HEK293T (cell line): ENCODE data around the gene POLR3H.

Experiments used
- ARNT ChIP-seq: fragments of 450-650 bp; IDR thresholded peaks from 2 replicates; pipeline ENCODE4 v1.6.1; 2017; ENCODE audit warnings: mild to moderate bottlenecking
- BHLHE40 ChIP-seq: fragments of 450-650 bp; IDR thresholded peaks from 2 replicates; pipeline ENCODE4 v1.6.1; 2016; ENCODE audit warnings: mild to moderate bottlenecking, moderate library complexity, borderline replicate concordance
- CTBP1 ChIP-seq: fragments of 450-650 bp; IDR thresholded peaks from 2 replicates; pipeline ENCODE4 v1.6.1; 2016; ENCODE audit warnings: borderline replicate concordance
- FOXA1 ChIP-seq: fragments of 450-650 bp; IDR thresholded peaks from 2 replicates; pipeline ENCODE4 v1.6.1; 2016; ENCODE audit warnings: mild to moderate bottlenecking
- FOXM1 ChIP-seq: fragments of 450-650 bp; IDR thresholded peaks from 2 replicates; pipeline ENCODE4 v1.6.1; 2017; ENCODE audit warnings: mild to moderate bottlenecking, borderline replicate concordance
- HDGF ChIP-seq: fragments of 450-650 bp; IDR thresholded peaks from 2 replicates; pipeline ENCODE4 v1.6.1; 2017; ENCODE audit warnings: antibody characterized with exemption, borderline replicate concordance
- NFRKB ChIP-seq: fragments of 450-650 bp; IDR thresholded peaks from 2 replicates; pipeline ENCODE4 v1.6.1; 2016; ENCODE audit warnings: mild to moderate bottlenecking, moderate library complexity
- SP1 ChIP-seq: fragments of 450-650 bp; IDR thresholded peaks from 2 replicates; pipeline ENCODE4 v1.6.1; 2017
- SUZ12 ChIP-seq: fragments of 450-650 bp; IDR thresholded peaks from 2 replicates; pipeline ENCODE4 v1.6.1; 2016; ENCODE audit warnings: mild to moderate bottlenecking
- TARDBP ChIP-seq: fragments of 450-650 bp; IDR thresholded peaks from 2 replicates; pipeline ENCODE4 v1.6.1; 2016

GRCh38 chr22:41532908-41533825, 11.1 kb downstream of the POLR3H start:
- TF ChIP-seq FOXA1 (no peak), SUZ12 (no peak), TARDBP (no peak), SP1 (no peak), BHLHE40 (no peak), FOXM1 (no peak), ARNT (no peak), HDGF (no peak), CTBP1 (no peak), NFRKB (no peak)
